CD14-positive monocyte (primary cell): ENCODE measurements around the gene ZNF57. TPM values are rescaled to one million over a fixed set of nuclear protein-coding genes. Genes with fewer than 3 reads are reported as not detected.
"Not testable (repeated sequence)": the region's sequence is repeated elsewhere in the genome, so short reads cannot be mapped to it uniquely, and the experiment has no call there.

Source experiments
- DNase-seq, 3 donors: peaks; one replicate each; pipeline ENCODE4 v3.0.0-alpha.2; 2011 to 2022
- H2AFZ ChIP-seq: 2 replicates; pipeline ENCODE4 v1.6.0; 2012; ENCODE audit warnings: mild to moderate bottlenecking, low read depth, low read length, inconsistent platforms; ENCODE audit not compliant: insufficient read depth, poor library complexity, severe bottlenecking
- H3K27ac ChIP-seq, 2 donors: 1 replicate in 1 of 2; 2 replicates in 1 of 2; pipeline ENCODE4 v1.5.1; 2012 to 2013; ENCODE audit warnings: low read length in 2 of 2, control low read depth in 1 of 2, inconsistent platforms in 1 of 2, low read depth in 1 of 2, mild to moderate bottlenecking in 1 of 2
- H3K27me3 ChIP-seq, 2 donors: one replicate each; pipeline versions ENCODE4 v1.6.0 to v1.6.1; 2011 to 2013; ENCODE audit warnings: low read length in 2 of 2; ENCODE audit not compliant: control insufficient read depth in 2 of 2, insufficient read depth in 2 of 2
- H3K36me3 ChIP-seq, 2 donors: replicated peaks in 1 of 2; 1 replicate in 1 of 2; 2 replicates in 1 of 2; pipeline versions ENCODE4 v1.5.1 to v1.6.1; 2012 to 2013; ENCODE audit warnings: low read length in 2 of 2, control low read depth in 1 of 2, inconsistent platforms in 1 of 2, mild to moderate bottlenecking in 1 of 2; ENCODE audit not compliant: insufficient read depth in 2 of 2, control insufficient read depth in 1 of 2
- H3K4me1 ChIP-seq, 2 donors: 1 replicate in 1 of 2; 2 replicates in 1 of 2; pipeline versions ENCODE4 v1.5.1 to v1.6.1; 2012 to 2013; ENCODE audit warnings: low read length in 2 of 2, control low read depth in 1 of 2, inconsistent platforms in 1 of 2, mild to moderate bottlenecking in 1 of 2, moderate library complexity in 1 of 2; ENCODE audit not compliant: insufficient read depth in 2 of 2, control insufficient read depth in 1 of 2
- H3K4me2 ChIP-seq: replicated peaks from 2 replicates; pipeline ENCODE3; 2012; ENCODE audit warnings: low read length, moderate library complexity, mild to moderate bottlenecking; ENCODE audit not compliant: poor library complexity, severe bottlenecking; ENCODE audit errors: extremely low read depth
- H3K4me3 ChIP-seq, 3 experiments: fragments of 200-600 bp in 1 of 3; sonication (generic) in 1 of 3; replicated peaks in 1 of 3; 1 replicate in 2 of 3; 2 replicates in 1 of 3; pipeline ENCODE4 v1.5.1; 2011 to 2013; ENCODE audit warnings: low read length in 3 of 3, mild to moderate bottlenecking in 3 of 3, control low read depth in 2 of 3, low read depth in 2 of 3, inconsistent platforms in 1 of 3, moderate library complexity in 1 of 3
- H3K79me2 ChIP-seq: 2 replicates; pipeline ENCODE4 v1.6.0; 2012; ENCODE audit warnings: mild to moderate bottlenecking, control low read depth, inconsistent platforms, low read length, moderate library complexity; ENCODE audit not compliant: insufficient read depth
- H3K9ac ChIP-seq: 2 replicates; pipeline ENCODE4 v1.6.0; 2017; ENCODE audit warnings: low read length, mild to moderate bottlenecking; ENCODE audit not compliant: insufficient read depth, poor library complexity, severe bottlenecking
- H3K9me3 ChIP-seq, 2 donors: replicated peaks in 1 of 2; 1 replicate in 1 of 2; 2 replicates in 1 of 2; pipeline versions ENCODE4 v1.5.1 to v1.6.1; 2012 to 2013; ENCODE audit warnings: low read length in 2 of 2, control low read depth in 1 of 2; ENCODE audit not compliant: control insufficient read depth in 1 of 2, insufficient read depth in 1 of 2
- H4K20me1 ChIP-seq: 2 replicates; pipeline ENCODE4 v1.6.0; 2012; ENCODE audit warnings: mild to moderate bottlenecking, low read length, control low read depth, moderate library complexity; ENCODE audit not compliant: insufficient read depth
- H3K27ac Mint-ChIP-seq, 7 donors: one replicate each; pipeline ENCODE4 v1.8.0; 2020; ENCODE audit warnings: mild to moderate bottlenecking in 7 of 7, mixed read lengths in 7 of 7, moderate library complexity in 6 of 7, inconsistent platforms in 2 of 7
- H3K27me3 Mint-ChIP-seq, 3 donors: one replicate each; pipeline ENCODE4 v1.8.0; 2021 to 2022; ENCODE audit warnings: low read depth in 3 of 3, mild to moderate bottlenecking in 3 of 3, mixed read lengths in 3 of 3, moderate library complexity in 3 of 3, inconsistent platforms in 1 of 3
- H3K36me3 Mint-ChIP-seq, 2 donors: one replicate each; pipeline ENCODE4 v1.8.0; 2020; ENCODE audit warnings: mixed read lengths in 2 of 2, inconsistent platforms in 1 of 2, mild to moderate bottlenecking in 1 of 2
- H3K4me1 Mint-ChIP-seq: one replicate; pipeline ENCODE4 v1.8.0; 2020; ENCODE audit warnings: mild to moderate bottlenecking, mixed read lengths
- H3K4me3 Mint-ChIP-seq, 2 donors: one replicate each; pipeline ENCODE4 v1.8.0; 2020; ENCODE audit warnings: mild to moderate bottlenecking in 2 of 2, mixed read lengths in 2 of 2, moderate library complexity in 1 of 2
- H3K9me3 Mint-ChIP-seq, 7 donors: one replicate each; pipeline ENCODE4 v1.8.0; 2020 to 2022; ENCODE audit warnings: mixed read lengths in 7 of 7, mild to moderate bottlenecking in 6 of 7, moderate library complexity in 6 of 7, inconsistent platforms in 2 of 7
- CTCF ChIP-seq: fragments of 200-600 bp; IDR thresholded peaks from one replicate; pipeline ENCODE4 v1.8.0; 2022; ENCODE audit warnings: antibody characterized with exemption, mild to moderate bottlenecking
- WGBS: methylation state at CpG from one replicate; pipeline ENCODE4 v1.1.5; 2013; ENCODE audit warnings: missing lambda C conversion rate; ENCODE audit not compliant: insufficient coverage; 5-methylcytosine and 5-hydroxymethylcytosine counted together
- intact Hi-C, 2 donors: fragments of 100-400 bp; cut with micrococcal nuclease; formaldehyde crosslinking; loops; one replicate each; pipeline versions ENCODE4 v1.15.0 to v1.15.1; 2023
- polyA plus RNA-seq, 3 donors: library from polyadenylated mRNA; depleted of rRNA in 1 of 3; unstranded in 2 of 3; stranded (reverse) in 1 of 3; fragments of 300-500 nt in 2 of 3; fragments of >200 nt in 1 of 3; fragmentation: Illumina TruSeq in 2 of 3; gene quantifications; 1 replicate in 2 of 3; 2 replicates in 1 of 3; pipeline ENCODE4 v1.2.3, GENCODE V29; 2012 to 2021

Gene ZNF57
- polyA plus RNA-seq, 3 donors, result 1.4 to 2.1 (median 1.9) TPM

- Histone ChIP-seq H3K36me3 (peaks cover 32 to 55% of the 10 kb centered on the region in 2 donors), H3K27ac (no peak overlapping the region), H3K27me3 (no peaks in the 10 kb centered on the region), H3K4me2 (no peak overlapping the region), H3K9ac (no peak overlapping the region), H3K9me3 (peaks cover 82 to 88% of the 10 kb centered on the region in 2 donors), H4K20me1 (no peaks in the 10 kb centered on the region), H3K4me1 (no peaks in the 10 kb centered on the region), H2AFZ (no peak overlapping the region), H3K79me2 (no peaks in the 10 kb centered on the region), H3K4me3 (peak overlapping the region in 1 of 3 experiments; percentile 30)
- Mint-ChIP-seq H3K27ac (no peak overlapping the region), H3K4me1 (no peaks in the 10 kb centered on the region), H3K9me3 (peaks cover 40 to 90% (median 85%) of the 10 kb centered on the region in 7 donors), H3K36me3 (peaks cover 49 to 66% of the 10 kb centered on the region in 2 donors), H3K4me3 (no peak overlapping the region), H3K27me3 (no peaks in the 10 kb centered on the region)
- DNase-seq, result no peak
- no peak for TF ChIP-seq CTCF
- WGBS, result over 99% methylated on average over 17 of the region's 18 CpGs
- intact Hi-C loops, result no loop called here
Measured at GRCh38 chr19:2933490-2933910, 32.8 kb downstream of the ZNF57 start.

- H3K27ac Mint-ChIP-seq, H3K27me3 ChIP-seq, H3K4me2 ChIP-seq, DNase-seq, intact Hi-C loops, H4K20me1 ChIP-seq, H3K4me1 Mint-ChIP-seq, H2AFZ ChIP-seq, H3K4me3 Mint-ChIP-seq, H3K4me3 ChIP-seq, H3K27me3 Mint-ChIP-seq, H3K79me2 ChIP-seq, H3K9ac ChIP-seq, H3K4me1 ChIP-seq, H3K27ac ChIP-seq: not testable (repeated sequence)
- peaks cover 51 to 68% of the 10 kb centered on the region in 2 donors for H3K36me3 Mint-ChIP-seq
- Histone ChIP-seq H3K36me3 (peaks cover 38 to 64% of the 10 kb centered on the region in 2 donors), H3K9me3 (peaks cover 69 to 76% of the 10 kb centered on the region in 2 donors)
- peaks cover 38 to 79% (median 74%) of the 10 kb centered on the region in 7 donors for H3K9me3 Mint-ChIP-seq
- no CpG with 5 or more reads among the region's 4 CpGs for WGBS
Measured at GRCh38 chr19:2935863-2936262, 35.1 kb downstream of the ZNF57 start.
